GM13976 (cell line): ENCODE measurements around the gene RAC2.
"Not testable (repeated sequence)": the region's sequence is repeated elsewhere in the genome, so short reads cannot be mapped to it uniquely, and the experiment has no call there.

Source experiments
- DNase-seq: peaks from one replicate; pipeline ENCODE4 v3.0.0; 2012; ENCODE audit warnings: low spot score
- in situ Hi-C: fragments of 300-500 bp; cut with MboI; formaldehyde crosslinking; loops from one replicate; pipeline ENCODE4 v1.12.0; 2022; ENCODE audit warnings: low sequenced_read_pairs, mixed read lengths, inconsistent platforms; ENCODE audit not compliant: unreplicated experiment
- TF ChIP-seq, protein P1 (sequence below): IDR thresholded peaks from 2 replicates; pipeline ENCODE4 v1.5.1; 2012; ENCODE audit warnings: borderline replicate concordance, mild to moderate bottlenecking; ENCODE audit not compliant: insufficient read depth; ENCODE audit errors: extremely low read depth, missing control alignments, control extremely low read depth

Gene RAC2

DNA sequence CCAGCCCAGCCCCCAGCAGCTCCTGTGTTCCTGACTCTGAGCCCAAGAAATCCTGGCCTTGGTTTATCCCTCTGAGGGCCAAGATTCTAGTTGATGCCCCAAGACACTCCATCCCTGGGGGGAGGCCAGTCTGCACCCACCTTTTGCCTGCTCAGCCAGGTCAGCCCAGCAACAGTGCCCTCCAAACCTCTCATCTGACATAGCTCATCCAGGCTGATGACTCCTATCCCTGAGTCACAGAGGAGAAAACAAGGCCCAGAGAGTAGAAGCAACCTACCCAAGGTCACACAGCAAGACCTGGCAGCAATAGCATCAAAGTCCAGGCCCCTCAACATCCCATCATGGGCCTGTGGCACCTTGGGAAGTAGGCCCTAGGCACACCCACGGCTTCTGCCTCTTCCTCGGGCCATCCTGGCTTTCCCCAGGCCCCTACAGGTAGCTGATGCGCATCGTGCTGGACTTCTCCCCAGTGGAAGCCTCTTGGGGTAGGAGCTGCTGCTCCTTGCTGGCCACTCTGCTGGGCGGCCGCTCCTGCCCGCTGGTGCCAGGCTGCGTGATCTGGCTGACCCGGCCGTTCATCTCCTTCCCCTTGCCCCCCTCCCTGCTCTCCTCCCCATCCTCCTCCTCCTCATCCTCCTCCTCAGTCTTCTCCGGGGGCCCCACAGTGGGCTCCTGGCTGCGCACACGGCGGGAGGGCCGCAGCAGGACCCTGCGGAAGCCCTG lies 37.8 kb downstream of the RAC2 start:
- in situ Hi-C loops = no loop called here
- TF ChIP-seq, protein P1, sequence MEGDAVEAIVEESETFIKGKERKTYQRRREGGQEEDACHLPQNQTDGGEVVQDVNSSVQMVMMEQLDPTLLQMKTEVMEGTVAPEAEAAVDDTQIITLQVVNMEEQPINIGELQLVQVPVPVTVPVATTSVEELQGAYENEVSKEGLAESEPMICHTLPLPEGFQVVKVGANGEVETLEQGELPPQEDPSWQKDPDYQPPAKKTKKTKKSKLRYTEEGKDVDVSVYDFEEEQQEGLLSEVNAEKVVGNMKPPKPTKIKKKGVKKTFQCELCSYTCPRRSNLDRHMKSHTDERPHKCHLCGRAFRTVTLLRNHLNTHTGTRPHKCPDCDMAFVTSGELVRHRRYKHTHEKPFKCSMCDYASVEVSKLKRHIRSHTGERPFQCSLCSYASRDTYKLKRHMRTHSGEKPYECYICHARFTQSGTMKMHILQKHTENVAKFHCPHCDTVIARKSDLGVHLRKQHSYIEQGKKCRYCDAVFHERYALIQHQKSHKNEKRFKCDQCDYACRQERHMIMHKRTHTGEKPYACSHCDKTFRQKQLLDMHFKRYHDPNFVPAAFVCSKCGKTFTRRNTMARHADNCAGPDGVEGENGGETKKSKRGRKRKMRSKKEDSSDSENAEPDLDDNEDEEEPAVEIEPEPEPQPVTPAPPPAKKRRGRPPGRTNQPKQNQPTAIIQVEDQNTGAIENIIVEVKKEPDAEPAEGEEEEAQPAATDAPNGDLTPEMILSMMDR = no peak
- DNase-seq = no peak

DNA sequence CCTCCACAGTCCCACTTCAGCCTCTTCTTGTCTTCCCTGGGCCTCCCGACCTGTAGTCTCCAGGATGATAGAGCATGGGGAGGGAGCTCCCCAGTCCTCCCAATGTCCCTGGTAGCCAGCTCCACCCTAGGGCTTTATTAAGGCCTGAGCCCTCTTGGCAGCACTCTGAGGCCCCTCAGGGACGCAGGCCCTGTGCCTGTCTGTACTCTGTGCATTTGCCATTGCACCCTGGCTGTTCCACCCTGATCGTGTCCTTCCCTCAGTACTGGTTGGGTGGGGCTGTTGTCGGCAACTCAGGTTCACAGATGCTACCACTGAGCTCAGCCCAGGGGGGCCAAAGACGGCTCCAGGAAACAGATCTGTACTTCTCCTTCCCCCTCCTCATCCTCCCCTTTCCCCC lies 39.0 kb downstream of the RAC2 start:
- TF ChIP-seq, protein P1 = no peak
- in situ Hi-C loops = no loop called here
- no peak for DNase-seq

DNA sequence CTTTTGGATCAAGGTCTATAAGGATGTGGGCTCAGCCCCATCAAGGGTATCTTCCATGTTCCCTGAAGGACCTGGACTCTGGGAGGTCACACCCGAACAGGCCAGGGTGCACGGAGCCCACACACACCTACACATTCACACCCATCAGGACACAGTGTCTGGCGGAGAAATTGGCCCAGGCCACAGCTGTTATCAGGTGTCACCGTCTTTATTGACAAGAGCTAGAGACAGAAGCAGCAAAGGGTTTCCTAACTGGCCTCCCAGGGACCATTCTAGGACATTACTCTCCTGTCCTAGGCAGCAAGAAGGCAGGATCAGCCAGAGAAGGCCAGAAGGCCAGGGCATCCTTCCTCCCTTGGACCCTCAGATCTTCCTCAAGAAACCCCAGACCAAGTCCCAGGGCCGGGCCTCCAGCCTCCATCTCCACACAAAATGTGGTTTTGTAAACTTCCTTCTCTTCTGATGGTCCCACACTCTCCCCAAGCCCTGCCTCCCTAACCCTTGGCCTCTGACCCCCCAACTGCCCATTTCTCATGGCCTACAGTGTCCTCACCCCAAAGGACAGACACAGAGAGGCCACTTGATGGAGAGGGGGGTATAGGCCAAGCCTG lies 39.9 kb downstream of the RAC2 start:
- TF ChIP-seq, protein P1 = no peak
- no peak for DNase-seq
- in situ Hi-C loops = no loop called here

DNA sequence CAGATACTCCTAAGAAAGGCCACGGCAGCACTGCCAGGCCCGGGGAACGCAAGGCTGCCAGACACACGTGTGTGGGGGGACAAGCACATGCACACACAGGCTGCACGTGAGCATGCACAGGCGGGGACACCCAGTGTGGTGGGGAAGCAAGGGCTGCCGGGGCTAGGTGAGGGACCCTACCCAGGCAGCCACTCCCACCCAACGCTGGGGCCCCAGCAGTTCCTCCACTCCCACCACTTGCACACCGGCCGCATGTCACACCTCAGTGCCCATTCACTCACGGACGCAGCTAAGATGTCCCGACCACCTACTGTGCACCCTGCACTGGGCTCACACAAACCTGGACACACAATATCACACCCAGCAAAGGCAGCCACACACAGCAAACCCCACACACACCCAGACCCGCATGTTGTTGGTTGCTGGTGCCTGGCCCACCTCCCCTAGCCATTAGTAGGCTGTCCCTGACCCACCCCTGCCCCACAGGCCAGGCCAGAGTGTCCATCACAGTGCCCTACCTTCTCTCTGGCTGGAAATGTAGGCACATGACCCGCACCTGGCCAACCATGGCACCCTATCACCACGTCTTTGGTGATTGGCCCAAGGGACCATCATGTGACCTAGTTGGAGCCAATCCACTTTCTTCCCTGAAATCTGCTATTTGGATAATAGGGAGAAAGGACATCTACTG lies 40.6 kb downstream of the RAC2 start:
- in situ Hi-C loops = no loop called here
- TF ChIP-seq, protein P1 = no peak
- no peak for DNase-seq

DNA sequence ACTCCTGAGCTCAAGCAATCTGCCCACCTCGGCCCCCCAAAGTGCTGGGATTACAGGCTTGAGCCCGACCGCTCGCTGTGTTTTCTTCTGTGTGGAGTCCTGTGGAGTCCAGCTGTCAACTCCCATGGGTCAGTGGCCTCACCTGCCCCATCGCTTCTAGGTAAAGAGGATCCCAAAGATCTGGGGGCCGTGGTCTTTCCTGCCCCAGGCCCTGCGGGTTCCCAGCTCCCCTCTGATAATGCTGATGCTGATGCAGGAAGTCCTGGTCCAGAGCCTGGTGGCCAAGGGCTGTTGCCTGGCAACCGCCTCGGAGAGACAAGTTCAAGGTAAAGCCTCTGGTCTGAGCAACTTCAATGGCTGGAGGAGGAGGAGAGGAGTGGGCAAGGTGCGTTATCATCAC lies 41.4 kb downstream of the RAC2 start:
- in situ Hi-C loops = no loop called here
- TF ChIP-seq, protein P1 = no peak
- no peak for DNase-seq

DNA sequence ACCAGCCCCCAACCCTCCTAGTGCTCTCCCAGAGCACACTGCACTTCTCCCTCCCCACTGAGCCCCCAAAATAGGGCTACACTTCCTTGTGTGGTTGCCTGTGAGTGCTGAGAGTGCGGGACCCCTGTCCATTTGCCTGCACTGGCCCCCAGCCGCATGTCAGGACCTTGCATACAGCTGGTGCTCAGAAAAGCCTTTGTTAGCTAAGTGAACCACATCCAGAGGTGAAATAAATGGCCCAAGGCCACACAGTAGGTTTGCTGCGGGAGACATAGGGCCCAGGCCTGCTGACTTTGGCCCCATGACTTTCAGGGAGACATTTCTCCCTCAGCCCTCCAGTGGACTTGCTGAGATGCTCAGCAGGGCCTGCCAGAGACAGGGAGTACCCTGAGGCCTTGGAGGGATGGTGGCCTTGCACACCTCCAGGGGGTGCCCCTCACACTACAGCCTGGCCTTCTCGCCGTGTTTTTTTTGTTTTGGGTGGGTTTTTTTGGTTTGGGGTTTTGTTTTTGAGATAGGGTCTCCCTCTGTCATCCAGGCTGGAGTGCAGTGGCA lies 42.0 kb downstream of the RAC2 start:
- DNase-seq = no peak
- in situ Hi-C loops = no loop called here
- TF ChIP-seq, protein P1 = no peak

DNA sequence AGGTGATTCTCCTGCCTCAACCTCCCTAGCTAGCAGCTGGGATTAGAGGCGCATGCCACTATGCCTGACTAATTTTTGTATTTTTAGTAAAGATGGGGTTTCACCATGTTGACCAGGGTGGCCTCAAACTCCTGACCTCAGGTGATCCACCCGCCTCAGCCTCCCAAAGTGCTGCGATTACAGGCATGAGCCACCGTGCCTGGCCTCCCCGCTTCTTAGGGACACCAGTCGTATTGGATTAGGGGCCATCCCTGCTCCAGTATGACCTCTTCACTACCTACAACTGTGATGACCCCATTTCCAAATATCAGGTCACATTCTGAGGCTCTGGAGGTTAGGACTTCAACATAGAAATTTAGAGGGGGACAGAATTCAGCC lies 42.6 kb downstream of the RAC2 start:
- DNase-seq, in situ Hi-C loops: not testable (repeated sequence)
